ENCODE data around the gene TNNI3. TPM values are rescaled to one million over a fixed set of nuclear protein-coding genes. Genes with fewer than 3 reads are reported as not detected.

TNNI3 gene
- total and polyA plus RNA-seq, 9 of the 15 experiments (the other 6 are each of a cell fraction or from before 2014, with no cell fraction given), result 4.7 to 158 (median 42.0) TPM

- 0 out of 6 replicates have a peak, but pooled peaks of 1 of the 3 experiments have one; percentile 4 for TF ChIP-seq CTCF (IDR thresholded peaks at IDR 0.05 in 2 of 3, conservative IDR thresholded peaks at IDR 0.05 in 1 of 3; ENCODE audit: insufficient read depth in 2 of 3, low read depth in 1 of 3, low read length in 3 of 3)
- peak; percentile 87 for TF ChIP-seq POLR2A (conservative IDR thresholded peaks at IDR 0.05)
- peak; percentile 95 for TF ChIP-seq ZBTB2 (IDR thresholded peaks at IDR 0.05)
- TF ChIP-seq ZNF449 (CRISPR knock-in tag; IDR thresholded peaks at IDR 0.05), result no peak
- TF ChIP-seq RNF2 (IDR thresholded peaks at IDR 0.05), result no peak; the same call in 1 of the 2 replicates
- no peak for TF ChIP-seq KAT8 (IDR thresholded peaks at IDR 0.05; ENCODE audit: low read depth)
- no peak for TF ChIP-seq KDM1A (IDR thresholded peaks at IDR 0.05)
- no peak for TF ChIP-seq MED1 (CRISPR knock-in tag; IDR thresholded peaks at IDR 0.05; ENCODE audit: borderline replicate concordance)
- 0 out of 2 replicates have a peak, but pooled peaks have one; percentile 36 for TF ChIP-seq ZNF76 (CRISPR knock-in tag; IDR thresholded peaks at IDR 0.05; ENCODE audit: borderline replicate concordance)
- no peak for TF ChIP-seq PCBP1 (IDR thresholded peaks at IDR 0.05; ENCODE audit: low read depth, low read length, poor library complexity, severe bottlenecking)
- no peak for TF ChIP-seq RFX7 (CRISPR knock-in tag; IDR thresholded peaks at IDR 0.05)
- TF ChIP-seq STAT5A (IDR thresholded peaks at IDR 0.05; ENCODE audit: borderline replicate concordance, low read length), result no peak
- no peak for TF ChIP-seq ZNF512 (tag; IDR thresholded peaks at IDR 0.05)
- peak; percentile 38; the same call in 1 of the 2 replicates for TF ChIP-seq ZBTB17 (CRISPR knock-in tag; IDR thresholded peaks at IDR 0.05)
- peak; percentile 96 for TF ChIP-seq LARP7 (IDR thresholded peaks at IDR 0.05)
- no peak for TF ChIP-seq ZNF224 (CRISPR knock-in tag; IDR thresholded peaks at IDR 0.05)
- TF ChIP-seq HLTF (IDR thresholded peaks at IDR 0.05), result no peak
- 0 out of 2 replicates have a peak, but pooled peaks have one; percentile 27 for TF ChIP-seq NR2F6 (CRISPR knock-in tag; IDR thresholded peaks at IDR 0.05)
- TF ChIP-seq JUND (IDR thresholded peaks at IDR 0.05; ENCODE audit: borderline replicate concordance, low read depth, low read length), result peak; percentile 71
- peak; percentile 24; the same call in 1 of the 3 replicates for TF ChIP-seq JUND (tag; IDR thresholded peaks at IDR 0.05; ENCODE audit: borderline replicate concordance, low read depth, low read length)
- no peak for TF ChIP-seq XRCC3 (IDR thresholded peaks at IDR 0.05)
- TF ChIP-seq CAMTA2 (CRISPR knock-in tag; conservative IDR thresholded peaks at IDR 0.05), result no peak
Observed at GRCh38 chr19:55117663-55118391, 39.7 kb downstream of the TNNI3 start (continued).
